Heart left ventricle (tissue), 13 donors: Measurements from ENCODE around the gene CABLES1.

Source experiments
- POLR2A ChIP-seq, 2 donors: fragments of 450-650 bp; IDR thresholded peaks; one replicate each; pipeline ENCODE4 v1.6.1; 2017; ENCODE audit warnings: antibody characterized with exemption in 2 of 2, mild to moderate bottlenecking in 2 of 2, moderate library complexity in 2 of 2
- TF ChIP-seq, protein P1 (sequence below), 12 donors: fragments of 200-600 bp; sonication (generic) in 4 of 12; IDR thresholded peaks; one replicate each; pipeline versions ENCODE4 v1.5.0 to v1.8.0; 2018 to 2022; ENCODE audit warnings: antibody characterized with exemption in 12 of 12, mild to moderate bottlenecking in 5 of 12
- donor health status: ischemic (EF 13 %, LVEDD 7.1; RV severe dilation, severe dysfunction).
- donor health status: DM: no; HTN: yes; CAD: no.
- donor health status: DM: no; HTN: no; CAD: no.
- donor health status: ischemic (EF 25% LVEDD 6.9; RV normal size, moderate dysfunction).
- donor health status: ischemic (EF 25% LVEDD 5.7; RV mildly dilated, moderate dysfunction).
- donor health status: ischemic (EF 35%, LVEDD 5.7; RV mildly dilated, moderate dysfunction).
- donor health status: nonischemic (EF 11% LVEDD 7.7; RV severe dilation, severe dysfunction).
- donor health status: DM: yes; HTN: yes; CAD: no.
- donor health status: PGD.
- donor health status: ischemic (EF 29% LVEDD 5.4; RV normal size, mild dysfunction).
- donor health status: nonischemic (EF 23%, LVEDD 6.1; RV moderate dilation, normal function).

DNA sequence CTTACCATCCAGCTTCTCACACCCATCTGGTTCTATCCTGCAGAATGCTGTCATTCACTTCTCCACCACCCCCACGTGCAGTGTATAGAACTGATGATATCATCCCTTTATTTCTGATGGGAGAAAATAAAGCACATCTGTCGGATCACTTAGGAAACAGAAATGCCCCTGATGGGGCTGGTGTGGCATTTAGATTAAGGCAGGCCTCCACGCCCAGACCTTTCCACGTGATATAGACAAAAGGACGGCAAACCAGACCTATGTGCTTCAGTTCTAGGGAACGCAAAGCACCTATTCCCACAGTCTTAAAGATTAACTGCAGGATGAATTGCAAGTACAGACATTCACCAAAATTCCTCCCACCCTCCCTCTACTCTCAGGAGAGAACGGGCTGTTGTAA, 27.6 kb upstream of the CABLES1 start:
- TF ChIP-seq, protein P1, sequence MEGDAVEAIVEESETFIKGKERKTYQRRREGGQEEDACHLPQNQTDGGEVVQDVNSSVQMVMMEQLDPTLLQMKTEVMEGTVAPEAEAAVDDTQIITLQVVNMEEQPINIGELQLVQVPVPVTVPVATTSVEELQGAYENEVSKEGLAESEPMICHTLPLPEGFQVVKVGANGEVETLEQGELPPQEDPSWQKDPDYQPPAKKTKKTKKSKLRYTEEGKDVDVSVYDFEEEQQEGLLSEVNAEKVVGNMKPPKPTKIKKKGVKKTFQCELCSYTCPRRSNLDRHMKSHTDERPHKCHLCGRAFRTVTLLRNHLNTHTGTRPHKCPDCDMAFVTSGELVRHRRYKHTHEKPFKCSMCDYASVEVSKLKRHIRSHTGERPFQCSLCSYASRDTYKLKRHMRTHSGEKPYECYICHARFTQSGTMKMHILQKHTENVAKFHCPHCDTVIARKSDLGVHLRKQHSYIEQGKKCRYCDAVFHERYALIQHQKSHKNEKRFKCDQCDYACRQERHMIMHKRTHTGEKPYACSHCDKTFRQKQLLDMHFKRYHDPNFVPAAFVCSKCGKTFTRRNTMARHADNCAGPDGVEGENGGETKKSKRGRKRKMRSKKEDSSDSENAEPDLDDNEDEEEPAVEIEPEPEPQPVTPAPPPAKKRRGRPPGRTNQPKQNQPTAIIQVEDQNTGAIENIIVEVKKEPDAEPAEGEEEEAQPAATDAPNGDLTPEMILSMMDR (IDR thresholded peaks at IDR 0.05): no peak
- TF ChIP-seq POLR2A (IDR thresholded peaks at IDR 0.05): no peak
